DMS 273 treated with DMSO at 0.1 percent for 48 hours (cell line): ENCODE results near the gene HOXA10.

ENCODE experiments used
- DNase-seq: peaks from one replicate; lab custom pipeline; 2025; lab: John Stamatoyannopoulos, UW

The HOXA10 gene

DNA sequence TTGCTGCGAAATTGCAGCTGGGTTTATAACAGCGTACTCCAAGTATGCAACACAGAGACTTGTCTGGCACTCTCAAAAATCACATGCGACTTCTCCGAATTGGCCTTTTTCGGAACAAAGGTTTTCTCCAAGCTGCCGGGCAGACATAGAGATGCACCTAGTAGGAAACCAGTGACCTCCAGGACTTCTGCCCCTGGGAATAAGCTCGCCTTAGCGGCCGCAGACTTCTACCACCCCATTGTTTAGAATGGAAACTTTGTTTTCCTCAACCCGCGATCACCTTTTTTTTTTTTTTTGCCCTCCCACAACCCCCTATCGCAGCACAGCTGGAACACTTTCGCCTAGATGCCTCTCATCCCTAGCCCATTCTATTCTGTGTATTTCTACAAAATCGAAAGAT is 4.9 kb upstream of the HOXA10 start:
- no peak for DNase-seq

DNA sequence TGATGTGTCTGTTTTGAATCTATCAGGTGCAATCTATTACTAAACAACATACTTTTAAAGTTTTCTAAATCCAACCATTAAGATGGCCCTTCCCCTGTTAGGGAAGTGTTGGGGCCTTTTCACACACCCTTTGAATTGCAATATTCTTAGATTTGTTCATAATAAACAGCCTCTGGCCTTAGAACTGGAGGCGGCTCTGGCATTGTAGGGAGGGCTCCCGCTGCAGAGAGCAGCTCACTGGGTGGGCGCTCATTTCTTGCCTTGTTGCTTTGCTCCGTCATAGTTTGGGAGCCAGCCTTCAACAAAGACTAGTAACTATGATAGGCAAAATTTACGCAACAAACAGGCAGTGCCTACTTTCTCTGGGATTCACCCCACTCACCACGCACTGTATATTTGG is 4.2 kb upstream of the HOXA10 start:
- no peak for DNase-seq

DNA sequence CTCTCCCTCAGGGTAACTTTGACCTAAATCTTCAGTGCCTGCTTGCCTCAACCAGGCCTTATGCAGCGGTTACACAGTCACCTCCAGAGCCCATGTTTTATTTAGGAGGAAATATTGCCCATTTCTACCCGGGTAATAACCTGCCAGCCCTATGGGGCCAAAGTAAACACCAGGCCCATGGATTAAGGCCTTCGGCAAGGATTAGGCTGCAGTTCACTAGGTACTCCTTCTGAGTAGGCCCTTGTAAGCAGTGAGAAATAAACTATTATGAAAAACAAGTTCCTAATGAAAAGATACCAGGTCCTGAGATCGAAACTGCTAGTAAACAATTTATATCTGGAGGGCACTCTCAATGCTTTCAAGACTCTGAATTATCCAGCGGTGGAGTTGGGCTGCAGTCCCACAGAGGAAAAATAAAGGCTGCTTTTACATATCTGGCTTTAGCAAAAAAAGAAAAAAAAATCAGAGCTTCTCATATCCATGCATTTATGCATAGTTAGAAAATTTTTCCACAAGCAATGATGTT is 3.7 kb upstream of the HOXA10 start:
- DNase-seq: no peak

DNA sequence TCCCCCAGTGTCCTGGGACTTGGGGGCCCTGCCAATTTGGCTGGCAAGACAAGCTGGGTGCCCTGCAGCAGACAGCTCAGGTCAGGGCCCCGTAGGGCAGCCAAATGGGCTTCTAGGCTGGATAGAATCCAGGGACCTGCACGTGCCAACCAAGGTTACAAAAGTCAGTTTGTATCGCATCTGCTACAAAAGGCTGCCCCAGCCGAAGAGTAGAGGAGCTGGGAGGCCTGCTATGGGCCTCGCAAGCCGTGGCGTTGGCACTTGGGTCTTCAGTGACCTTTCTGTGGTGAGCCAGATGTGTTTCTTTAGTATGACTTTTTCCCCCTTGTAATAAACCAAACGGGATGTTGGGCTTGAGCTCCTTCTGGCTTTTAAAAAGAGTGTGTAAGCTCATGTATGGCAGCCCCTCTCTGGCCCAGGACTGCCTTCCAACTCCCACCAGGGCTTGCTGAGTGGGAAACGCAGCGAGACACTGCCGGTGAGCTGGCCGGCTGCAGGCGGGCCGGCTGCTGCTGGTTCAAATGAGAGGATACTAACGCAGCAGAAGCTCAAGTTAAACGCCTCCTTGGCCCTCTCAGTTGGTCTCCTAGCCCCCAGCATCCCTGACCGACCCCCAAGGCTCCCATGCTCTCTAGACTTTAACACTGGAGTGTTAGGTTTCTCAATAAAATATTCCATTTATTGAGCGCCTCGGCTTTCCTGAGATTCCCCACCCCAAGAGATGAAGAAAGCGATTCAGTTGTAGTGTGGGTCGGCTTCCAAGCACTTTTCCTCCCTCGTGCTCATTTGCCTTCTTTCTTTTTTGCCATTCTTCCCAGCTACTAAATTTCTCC is 3.1 kb upstream of the HOXA10 start:
- no peak for DNase-seq

DNA sequence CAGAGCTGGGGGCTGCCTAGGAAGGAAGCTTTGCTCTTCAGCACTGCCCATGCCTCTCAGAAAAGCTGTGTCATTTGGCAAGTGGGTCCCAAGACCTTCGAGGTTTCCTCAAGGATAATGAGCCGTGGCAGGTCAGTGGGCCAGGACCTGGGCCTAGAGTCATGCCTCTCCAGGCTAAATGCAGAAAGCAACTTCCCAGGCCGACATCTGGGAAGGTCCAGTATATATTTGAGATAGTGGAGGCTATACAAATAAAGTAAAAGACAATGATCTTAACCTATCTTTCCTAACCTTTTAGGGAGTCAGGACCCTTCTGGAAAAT is 2.4 kb upstream of the HOXA10 start:
- no peak for DNase-seq

DNA sequence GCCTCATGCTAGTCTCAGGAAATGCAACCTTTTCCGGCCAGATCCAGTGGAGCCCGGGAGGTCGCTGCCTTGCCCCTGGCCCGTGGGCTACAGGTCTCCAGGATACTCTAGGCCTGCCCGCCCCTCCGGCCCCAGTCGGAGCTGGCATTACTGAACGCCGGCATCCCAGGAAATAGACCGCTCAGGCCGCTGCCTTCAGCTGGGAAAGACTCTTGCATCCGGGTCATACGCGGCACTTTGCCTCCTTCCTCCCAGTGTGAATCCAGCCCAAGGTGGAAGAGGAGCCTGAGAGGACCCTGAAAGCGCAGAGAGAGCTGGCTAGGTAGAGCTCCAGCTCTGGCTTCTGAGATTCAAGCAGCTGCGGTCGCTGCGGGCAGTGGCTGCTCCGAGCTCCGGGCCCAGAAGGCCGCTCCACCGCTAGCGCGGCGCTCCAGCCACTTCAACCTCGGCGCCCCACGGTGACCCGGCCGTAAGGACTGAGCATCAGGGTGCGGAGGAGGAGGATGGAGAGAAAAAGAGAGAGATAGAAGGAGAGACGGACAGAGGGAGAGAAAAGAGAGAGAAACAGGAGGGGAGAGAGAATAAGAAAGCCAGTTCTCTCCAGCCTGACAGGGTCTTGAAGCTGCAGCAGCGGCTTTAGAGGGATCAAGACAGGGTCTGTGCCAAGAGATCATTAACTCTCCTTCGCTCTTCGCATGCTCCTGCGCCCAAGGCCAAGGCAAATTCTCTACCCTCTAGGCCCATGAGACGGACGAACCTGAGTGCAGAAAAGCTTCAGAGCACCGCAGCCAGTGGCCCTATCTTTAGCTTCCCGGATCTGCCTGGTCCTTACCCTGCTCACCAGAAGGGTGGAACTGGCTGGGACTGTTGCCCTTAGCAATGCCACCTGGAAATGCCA is 1.8 kb upstream of the HOXA10 start:
- DNase-seq: no peak

DNA sequence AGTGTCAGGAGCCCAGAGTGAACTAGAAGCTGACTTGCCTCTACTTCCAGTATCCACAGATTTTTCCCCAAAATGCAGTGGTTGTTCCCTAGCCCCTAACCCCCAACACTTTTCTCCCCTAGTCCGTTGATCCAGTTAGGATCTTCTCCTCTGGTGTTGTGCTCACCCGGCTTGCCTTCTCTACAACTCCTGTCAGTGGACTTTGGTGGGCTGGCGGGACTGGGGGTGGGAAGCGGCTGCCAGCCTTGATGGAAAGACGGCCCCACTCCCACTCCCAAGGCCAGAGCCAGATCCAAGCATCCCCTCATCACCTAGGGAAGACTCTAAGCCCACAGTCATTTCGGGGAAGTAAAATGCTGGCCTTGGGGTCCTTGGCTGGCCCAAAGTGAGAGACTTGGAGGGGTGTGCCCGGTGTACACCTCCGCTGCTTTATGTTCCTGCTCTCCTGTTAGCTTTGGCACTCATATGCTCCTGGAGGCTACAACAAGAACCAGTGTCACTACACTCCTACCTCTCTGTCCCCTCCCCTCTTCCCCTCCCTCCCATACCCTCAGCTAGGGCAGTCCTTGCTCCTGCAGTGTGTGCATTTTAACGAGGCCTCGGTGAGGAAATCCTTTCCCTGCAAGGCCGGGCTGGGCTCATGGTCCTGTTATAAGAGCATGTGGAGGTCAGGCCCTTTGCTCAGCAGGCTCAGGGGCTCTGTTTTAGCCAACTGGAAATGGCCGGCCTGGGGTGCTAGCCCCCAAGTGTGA is 930 bp upstream of the HOXA10 start:
- DNase-seq: no peak

DNA sequence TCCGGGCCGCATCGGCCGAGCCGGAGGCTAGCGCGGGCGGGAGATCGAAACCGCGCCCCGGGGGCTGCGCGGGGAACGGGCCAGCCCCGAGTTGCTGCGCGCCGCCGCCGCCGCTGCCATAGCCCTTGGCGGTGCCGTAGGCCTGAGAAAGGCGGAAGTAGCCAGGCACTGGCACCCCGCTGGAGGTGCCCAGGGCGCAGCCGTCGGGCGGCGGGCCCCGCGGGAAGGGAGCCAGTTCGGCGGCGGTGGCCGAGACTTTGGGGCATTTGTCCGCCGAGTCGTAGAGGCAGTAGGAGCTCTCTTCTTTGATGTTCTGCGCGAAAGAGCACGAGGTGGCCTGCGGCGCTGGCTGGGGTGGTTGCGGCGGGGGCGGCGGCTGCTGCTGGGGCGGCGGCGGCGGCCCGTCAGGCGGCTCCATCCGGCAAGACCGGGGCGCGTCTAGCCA is 587 bp downstream of the HOXA10 start:
- DNase-seq: no peak

DNA sequence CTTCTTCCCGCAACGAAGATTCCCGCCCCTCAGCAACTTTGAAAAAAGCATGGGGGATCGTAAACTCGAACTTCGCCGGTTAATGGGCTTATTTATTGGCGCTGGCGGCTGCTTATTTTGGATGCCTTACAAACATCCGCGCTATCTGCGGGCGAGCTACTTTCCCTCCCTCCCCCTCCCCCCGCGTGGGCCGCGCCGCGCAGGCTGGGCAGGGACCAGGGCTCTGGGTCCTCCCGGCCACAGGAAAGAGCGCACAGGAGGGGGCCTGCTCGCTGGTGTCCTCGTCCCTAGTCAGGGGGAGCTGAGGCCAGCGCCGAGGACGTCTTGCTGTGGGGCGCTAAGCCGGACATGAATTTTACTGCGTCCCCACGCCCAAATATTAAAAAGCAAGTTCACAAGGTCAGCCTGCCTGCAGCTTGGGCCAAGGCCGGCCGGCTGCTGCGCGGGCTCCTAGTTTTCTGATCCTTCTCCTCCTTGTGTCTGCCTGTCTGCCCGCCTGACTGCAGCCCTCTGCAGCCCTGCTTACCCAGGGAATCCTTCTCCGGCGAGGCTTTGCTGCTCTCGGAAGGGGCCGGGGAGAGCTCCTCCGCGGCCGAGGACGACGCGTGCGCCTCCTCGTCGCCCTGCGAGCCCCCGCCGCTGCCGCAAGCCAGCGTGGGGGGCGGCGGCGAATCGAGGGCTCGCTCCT is 1.2 kb downstream of the HOXA10 start:
- no peak for DNase-seq

DNA sequence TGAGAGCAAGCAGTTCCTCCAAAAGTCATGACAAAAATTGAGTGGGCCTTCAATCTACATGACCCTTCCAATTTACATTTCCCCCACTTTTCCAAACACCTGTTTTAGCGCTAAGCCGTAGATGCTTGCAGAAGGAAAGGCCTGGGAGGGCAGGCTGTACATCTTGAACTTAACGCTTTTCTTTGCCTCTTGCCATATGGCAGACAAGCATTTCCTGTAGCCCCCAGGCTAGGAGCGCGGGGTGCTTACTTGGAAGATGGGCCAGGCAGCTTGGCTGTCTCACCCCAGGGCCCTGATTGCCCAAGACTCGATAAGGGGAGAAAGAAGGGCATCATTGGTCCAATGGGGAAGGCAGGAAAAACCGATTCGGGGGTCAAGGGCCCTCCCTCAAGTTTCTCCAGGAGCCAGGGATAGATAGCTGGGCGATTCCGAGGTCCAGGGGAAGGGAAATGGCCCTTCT is 1.8 kb downstream of the HOXA10 start:
- DNase-seq: no peak

DNA sequence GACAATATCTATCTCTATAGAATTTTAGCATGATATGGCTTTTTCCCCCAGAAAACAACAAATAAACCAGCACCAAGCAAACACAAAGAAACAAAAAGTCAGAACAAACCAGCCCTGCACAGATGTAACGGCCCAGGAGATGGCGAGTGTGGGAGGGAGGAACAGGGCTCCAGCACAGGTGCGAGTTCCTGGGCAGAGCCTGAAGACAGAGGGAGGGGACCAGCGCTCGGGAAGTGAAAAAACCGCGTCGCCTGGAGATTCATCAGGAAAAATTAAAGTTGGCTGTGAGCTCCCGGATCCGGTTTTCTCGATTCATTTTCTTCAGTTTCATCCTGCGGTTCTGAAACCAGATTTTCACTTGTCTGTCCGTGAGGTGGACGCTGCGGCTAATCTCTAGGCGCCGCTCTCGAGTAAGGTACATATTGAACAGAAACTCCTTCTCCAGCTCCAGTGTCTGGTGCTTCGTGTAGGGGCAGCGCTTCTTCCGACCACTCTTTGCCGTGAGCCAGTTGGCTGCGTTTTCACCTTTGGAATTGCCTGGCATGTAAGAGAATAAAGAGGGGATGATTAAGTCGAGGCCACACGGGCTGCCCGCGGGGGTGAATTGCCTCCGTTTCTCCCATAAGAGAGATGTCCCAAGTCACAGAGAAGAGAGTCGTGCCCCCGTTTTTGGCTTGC is 2.3 kb downstream of the HOXA10 start:
- DNase-seq: no peak

DNA sequence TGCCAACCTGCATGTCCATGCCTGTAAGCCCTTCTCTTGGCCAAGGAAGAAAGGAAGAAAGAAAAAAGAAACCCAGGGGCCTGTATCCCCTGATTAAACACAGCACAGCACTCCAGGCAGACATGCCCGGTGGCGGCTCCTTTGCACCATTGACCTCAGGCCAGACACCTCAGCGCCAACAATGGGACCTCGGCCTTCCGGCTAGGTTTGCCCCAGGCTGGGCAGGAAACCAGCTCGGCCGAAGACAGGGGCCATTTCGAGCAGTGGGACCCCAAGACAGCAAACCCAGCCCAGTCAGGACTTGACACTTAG is 2.8 kb downstream of the HOXA10 start:
- DNase-seq: no peak

DNA sequence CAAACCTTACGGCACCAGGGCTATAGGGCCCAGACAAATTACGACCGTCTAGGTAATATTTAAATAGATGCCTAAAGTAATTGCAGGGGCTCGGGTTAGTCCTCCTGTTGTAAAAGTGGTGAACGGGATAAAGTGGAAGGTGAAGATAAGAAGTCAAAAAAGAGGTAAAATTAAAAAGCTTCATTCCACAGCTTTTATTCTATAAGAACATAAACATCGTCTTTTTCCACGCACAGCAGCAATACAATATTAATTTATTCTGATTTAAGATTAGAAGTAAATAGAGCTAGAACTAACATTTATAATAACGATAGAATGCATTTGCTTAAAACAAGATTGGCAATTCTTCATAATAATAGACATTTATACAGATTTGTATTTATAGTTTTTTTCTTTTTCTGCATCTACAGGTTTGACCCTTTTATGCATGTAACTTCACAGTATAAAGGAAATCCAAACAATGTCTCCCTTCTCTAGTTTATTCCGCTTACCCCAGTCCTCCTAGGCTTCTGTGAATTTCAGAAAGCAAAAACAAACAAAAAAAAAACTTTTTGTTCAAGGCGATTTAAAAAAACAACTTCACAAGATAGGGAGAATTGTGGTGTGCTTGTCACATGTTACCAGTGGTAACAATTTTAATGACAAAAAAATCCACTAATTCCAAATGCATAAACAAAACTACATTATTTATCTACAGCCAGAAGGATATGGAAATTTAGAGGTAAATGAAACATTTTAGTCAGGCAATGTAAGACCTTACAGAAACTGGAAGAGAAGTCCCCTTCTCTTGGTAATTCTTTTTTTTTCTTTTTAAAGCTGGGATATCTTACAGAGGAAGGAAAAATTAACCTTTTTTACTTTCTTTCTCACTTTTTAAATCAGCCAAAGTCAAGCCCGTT is 3.4 kb downstream of the HOXA10 start:
- DNase-seq: no peak

DNA sequence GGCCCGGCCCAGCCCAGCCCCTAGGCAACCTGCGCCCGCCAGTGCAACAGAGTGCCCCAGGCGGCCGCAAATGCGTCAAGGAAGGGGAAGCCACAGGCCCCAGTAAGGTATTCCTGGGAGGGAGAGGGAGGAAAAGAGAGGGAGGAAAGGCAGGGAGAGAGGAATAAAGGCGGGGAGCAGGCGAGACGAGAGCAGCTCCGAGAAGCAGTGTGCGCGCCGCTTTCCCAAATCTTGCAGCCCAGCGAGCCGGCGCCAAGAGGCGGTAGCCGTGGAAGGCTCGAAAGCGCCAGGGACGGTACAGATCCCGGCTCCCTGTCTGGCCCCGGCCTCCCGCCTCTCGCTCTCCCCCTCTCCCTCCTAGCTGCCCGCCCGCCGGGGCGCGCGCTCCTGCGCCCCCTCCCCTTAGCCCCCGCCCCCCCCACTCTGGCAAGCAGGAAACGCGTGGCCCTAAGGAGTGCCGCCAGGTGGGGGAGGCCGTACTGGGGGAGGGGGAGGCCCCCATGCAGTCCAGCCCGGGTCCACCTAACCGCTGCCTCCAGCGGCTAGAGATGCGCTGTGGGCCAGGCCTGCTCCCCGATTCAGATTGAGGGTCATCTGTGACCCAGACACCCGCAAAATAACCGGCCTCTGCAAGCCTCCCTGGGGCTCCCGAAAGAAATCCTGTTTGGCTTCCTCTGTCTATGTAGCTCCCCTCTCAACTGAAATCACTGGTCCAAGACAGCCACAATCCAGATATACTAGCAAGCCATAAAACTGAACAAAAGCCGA is 4.3 kb downstream of the HOXA10 start:
- DNase-seq: peak; percentile 72

DNA sequence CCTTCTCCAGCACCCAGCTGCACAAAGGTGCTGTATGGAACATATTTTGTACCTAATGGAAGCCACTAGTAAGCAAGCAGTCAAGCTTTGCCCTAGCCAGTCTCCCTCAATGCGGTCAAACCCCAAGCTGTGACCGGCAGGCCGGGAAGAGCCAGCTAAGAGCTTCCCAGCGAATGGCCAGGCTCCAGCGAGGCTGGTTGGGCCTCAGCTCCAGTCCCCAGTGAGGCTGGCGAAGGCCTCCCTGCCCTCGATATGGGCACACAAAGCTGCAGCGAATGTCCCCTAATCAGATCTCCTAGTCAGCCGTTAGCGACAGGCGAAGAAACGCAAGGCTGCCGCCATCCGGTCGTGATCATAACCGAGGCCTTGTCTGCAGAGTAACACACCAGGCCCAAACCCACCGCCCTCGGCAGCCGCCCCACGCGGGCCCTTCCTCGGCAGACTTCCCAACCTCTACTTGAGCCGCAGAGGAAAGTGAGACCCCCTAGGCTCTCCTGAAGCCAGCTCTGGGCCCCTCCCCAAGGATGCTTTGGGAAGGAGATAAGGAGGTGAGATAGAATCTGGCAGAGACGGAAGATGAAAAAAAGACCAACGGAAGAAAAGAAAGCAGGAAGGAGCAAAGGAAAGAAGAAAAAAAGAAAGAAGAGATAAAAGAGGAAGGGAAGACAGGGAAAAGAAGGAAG is 5.7 kb downstream of the HOXA10 start:
- DNase-seq: peak; percentile 71

DNA sequence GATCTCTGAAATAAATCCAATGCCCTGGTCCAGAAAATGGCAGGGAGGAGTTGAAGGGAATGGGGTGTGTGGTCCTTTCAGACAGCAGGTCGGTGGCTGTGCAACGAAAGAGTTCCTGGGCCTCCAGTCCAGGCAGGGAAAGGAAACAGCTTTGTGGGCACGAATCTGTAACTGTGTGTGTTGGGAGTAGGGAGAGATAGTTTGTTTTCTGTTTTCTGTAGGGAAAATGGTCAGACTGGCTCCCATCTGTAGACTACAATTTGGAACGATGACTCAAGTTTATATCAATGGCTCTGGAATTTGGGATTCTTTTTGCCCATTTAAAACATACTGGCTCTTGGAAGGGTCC is 6.2 kb downstream of the HOXA10 start:
- no peak for DNase-seq

DNA sequence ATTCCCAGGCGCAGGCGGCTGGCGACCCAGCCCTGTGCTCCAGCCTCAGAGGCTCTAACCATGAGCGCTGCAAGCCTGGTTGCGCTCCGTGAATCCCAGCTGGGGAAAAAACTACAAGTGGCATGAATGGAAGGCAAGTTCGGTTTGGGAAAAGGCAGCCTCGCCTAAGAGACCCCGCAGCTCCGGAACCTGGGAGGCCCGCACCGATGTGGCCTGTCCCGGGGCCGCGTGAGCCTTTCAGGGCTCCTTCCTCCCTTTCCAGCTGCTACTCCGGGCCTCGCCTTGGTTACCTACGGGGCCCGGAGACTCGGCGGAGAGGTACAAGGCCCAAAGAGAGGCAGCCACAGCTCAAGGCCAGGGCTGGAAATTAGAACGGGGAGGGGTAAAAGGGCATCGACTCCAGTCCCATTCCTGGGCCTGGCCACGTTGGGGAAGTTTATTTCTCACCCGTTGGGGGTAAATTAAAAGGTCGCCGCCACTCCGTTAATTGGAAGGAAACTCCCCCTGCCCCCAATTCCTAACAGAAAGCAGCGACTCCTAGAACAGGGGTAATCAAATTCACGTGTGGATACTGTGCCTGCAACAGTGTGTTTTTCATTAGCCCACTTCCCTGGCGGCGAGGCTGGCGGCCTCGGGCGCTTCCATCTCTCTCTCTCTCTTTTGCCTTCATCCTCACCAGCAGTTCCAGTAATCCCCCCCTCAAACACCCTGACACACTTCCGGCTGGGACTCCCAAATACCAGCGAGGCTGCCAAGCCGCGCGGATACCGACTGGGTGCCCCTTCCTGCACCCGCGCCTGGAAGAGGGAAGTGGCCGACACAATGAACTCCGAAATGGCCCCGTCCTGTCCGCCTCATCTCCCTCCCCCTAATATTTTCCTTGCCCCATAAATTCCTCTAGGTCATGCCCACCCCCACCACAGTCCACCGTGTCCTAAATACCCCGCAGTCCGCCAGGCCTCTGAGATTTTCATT is 7.3 kb downstream of the HOXA10 start:
- DNase-seq: peak; percentile 54
